Measurements from ENCODE around the gene FOXE1. TPM values are rescaled to one million over a fixed set of nuclear protein-coding genes. Genes with fewer than 3 reads are reported as not detected.

Gene FOXE1
- total RNA-seq, 1 experiment from 2014 or later, result not detected

GRCh38 chr9:97863314-97863713 lies 10.3 kb downstream of the FOXE1 start:
- no peak overlapping the region for H3K27ac ChIP-seq (ENCODE audit: low read depth, low read length)
- no peaks in the 10 kb centered on the region for H3K27me3 ChIP-seq (ENCODE audit: insufficient read depth, low read length)
- DNase-seq (ENCODE audit: low read depth, low spot score) (no peak), ATAC-seq (no peak)
- H3K4me2 ChIP-seq (ENCODE audit: low read length), result no peak overlapping the region
- H3K9me2 ChIP-seq (ENCODE audit: insufficient read depth), result no peaks in the 10 kb centered on the region
- no peaks in the 10 kb centered on the region for H3K79me2 ChIP-seq (ENCODE audit: insufficient read depth, low read length)
- no peaks in the 10 kb centered on the region for H3K36me3 ChIP-seq (ENCODE audit: control insufficient read depth in 1 of 2, insufficient read depth in 2 of 2, low read length in 2 of 2)
- ChIA-PET CTCF (no interaction called here), POLR2A (no interaction called here), RAD21 (ENCODE audit: low non-redundant PET in 1 of 2, low total read pairs in 2 of 2, uncharacterized antibody in 2 of 2, unreplicated experiment in 2 of 2) (no interaction called here)
- H3K9me3 ChIP-seq (ENCODE audit: control insufficient read depth in 1 of 2, insufficient read depth in 1 of 2, low read depth in 1 of 2, low read length in 2 of 2), result peaks cover 0 to 4% of the 10 kb centered on the region in 2 experiments; a peak in 2 of 4 replicates
- no peaks in the 10 kb centered on the region for H4K20me1 ChIP-seq (ENCODE audit: insufficient read depth)
- intact Hi-C loops (cut with micrococcal nuclease), result no loop called here
- TF ChIP-seq EZH2phosphoT487 (IDR thresholded peaks at IDR 0.05; ENCODE audit: borderline replicate concordance), result no peak
- no peak for TF ChIP-seq POLR2AphosphoS5 (IDR thresholded peaks at IDR 0.05; ENCODE audit: low read depth, low read length)
- TF ChIP-seq RAD21 (IDR thresholded peaks at IDR 0.05; ENCODE audit: low read depth), result no peak
- TF ChIP-seq JUND (IDR thresholded peaks at IDR 0.05), result no peak
- no peak for TF ChIP-seq ZBTB33 (IDR thresholded peaks at IDR 0.05; ENCODE audit: extremely low read depth, insufficient replicate concordance, low read length)
- no peak for TF ChIP-seq SRF (IDR thresholded peaks at IDR 0.05; ENCODE audit: low read depth)
- no peak for TF ChIP-seq CTCF (IDR thresholded peaks at IDR 0.05 in 2 of 3, conservative IDR thresholded peaks at IDR 0.05 in 1 of 3; ENCODE audit: borderline replicate concordance in 1 of 3, insufficient read depth in 1 of 3, low read depth in 2 of 3, low read length in 2 of 3)
- TF ChIP-seq ELF1 (IDR thresholded peaks at IDR 0.05; ENCODE audit: borderline replicate concordance, low read depth), result no peak
- TF ChIP-seq EGR1 (IDR thresholded peaks at IDR 0.05; ENCODE audit: low read depth), result no peak
- H2AFZ ChIP-seq (ENCODE audit: low read depth, low read length, poor library complexity, severe bottlenecking), result no peak overlapping the region
- no peak overlapping the region for H3K9ac ChIP-seq (ENCODE audit: low read length)
- no peak overlapping the region for H3K4me3 ChIP-seq (replicated peaks in 1 of 2; ENCODE audit: low read depth in 1 of 2, low read length in 2 of 2)
- H3K4me1 ChIP-seq (ENCODE audit: control insufficient read depth in 1 of 2, insufficient read depth in 2 of 2, low read length in 2 of 2), result no peaks in the 10 kb centered on the region
- no TSS peak for BruUV-seq (replicated peaks)

All from HCT116 (cell line).